Measurements from ENCODE around the gene ZFP69B.
"Not testable (repeated sequence)": the region's sequence is repeated elsewhere in the genome, so short reads cannot be mapped to it uniquely, and the experiment has no call there.

ZFP69B gene

GRCh38 chr1:40435876-40436275, 14.4 kb upstream of the ZFP69B start:
- no peak for DNase-seq (ENCODE audit: low spot score)

GRCh38 chr1:40438391-40439015, 11.8 kb upstream of the ZFP69B start:
- no peak for DNase-seq (ENCODE audit: low spot score)

- no peak for DNase-seq (ENCODE audit: low spot score)
Observed at GRCh38 chr1:40439247-40439646, 11.0 kb upstream of the ZFP69B start.

GRCh38 chr1:40450495-40451237, 390 bp downstream of the ZFP69B start:
- no peak for DNase-seq (ENCODE audit: low spot score)

- no peak for DNase-seq (ENCODE audit: low spot score)
Observed at GRCh38 chr1:40451238-40451585, 936 bp downstream of the ZFP69B start.

GRCh38 chr1:40454873-40455272, 4.6 kb downstream of the ZFP69B start:
- no peak for DNase-seq (ENCODE audit: low spot score)

- DNase-seq (ENCODE audit: low spot score) = no peak
Observed at GRCh38 chr1:40462956-40463590, 12.8 kb downstream of the ZFP69B start.

GRCh38 chr1:40469327-40469726, 19.1 kb downstream of the ZFP69B start:
- no peak for DNase-seq (ENCODE audit: low spot score)

GRCh38 chr1:40475268-40475667, 25.0 kb downstream of the ZFP69B start:
- DNase-seq (ENCODE audit: low spot score) = no peak

GRCh38 chr1:40476924-40477677, 26.8 kb downstream of the ZFP69B start, which contains the start of gene ZFP69:
TSS of gene ZFP69 (plus strand) at chr1:40477290. CDS start at chr1:40479362, 2,072 bp downstream.
- peak; percentile 86 for DNase-seq (ENCODE audit: low spot score)

GRCh38 chr1:40477678-40478053, 27.4 kb downstream of the ZFP69B start:
- no peak for DNase-seq (ENCODE audit: low spot score)

- no peak for DNase-seq (ENCODE audit: low spot score)
Observed at GRCh38 chr1:40478276-40478675, 28.0 kb downstream of the ZFP69B start.

GRCh38 chr1:40479156-40479555, 28.9 kb downstream of the ZFP69B start:
- no peak for DNase-seq (ENCODE audit: low spot score)

GRCh38 chr1:40495315-40495903, 45.1 kb downstream of the ZFP69B start:
- no peak for DNase-seq (ENCODE audit: low spot score)

GRCh38 chr1:40502651-40503050, 52.4 kb downstream of the ZFP69B start:
- not testable (repeated sequence) for DNase-seq (ENCODE audit: low spot score)

GRCh38 chr1:40507973-40508372, 57.7 kb downstream of the ZFP69B start:
- DNase-seq (ENCODE audit: low spot score) = no peak

GRCh38 chr1:40508375-40509341, 58.4 kb downstream of the ZFP69B start, which contains the start of gene EXO5:
TSS of gene EXO5 (plus strand) at chr1:40508767. CDS start at chr1:40514545, 5,778 bp downstream.
- peak; percentile 90 for DNase-seq (ENCODE audit: low spot score)
